ENCODE measurements around the gene FCN3.

The FCN3 gene

GRCh38 chr1:27341525-27342252 is 32.9 kb downstream of the FCN3 start, which contains the start of gene SYTL1:
Gene SYTL1 (plus strand): TSS chr1:27342022. CDS start chr1:27345335, 3,313 bp downstream.
- DNase-seq (ENCODE audit: low read depth), result peak; percentile 42

GRCh38 chr1:27339213-27339612 is 35.4 kb downstream of the FCN3 start:
- no peak for DNase-seq (ENCODE audit: low read depth)

GRCh38 chr1:27338751-27339150 is 35.9 kb downstream of the FCN3 start:
- DNase-seq (ENCODE audit: low read depth), result no peak

GRCh38 chr1:27336756-27337155 is 37.9 kb downstream of the FCN3 start:
- DNase-seq (ENCODE audit: low read depth), result no peak

- DNase-seq (ENCODE audit: low read depth), result no peak
Observed at GRCh38 chr1:27335506-27336422, 38.9 kb downstream of the FCN3 start.

- no peak for DNase-seq (ENCODE audit: low read depth)
Observed at GRCh38 chr1:27333717-27334279, 40.8 kb downstream of the FCN3 start.

- peak; percentile 16 for DNase-seq (ENCODE audit: low read depth)
Observed at GRCh38 chr1:27332536-27333281, 41.9 kb downstream of the FCN3 start.

GRCh38 chr1:27331922-27332321 is 42.7 kb downstream of the FCN3 start:
- no peak for DNase-seq (ENCODE audit: low read depth)

GRCh38 chr1:27331426-27331825 is 43.2 kb downstream of the FCN3 start:
- no peak for DNase-seq (ENCODE audit: low read depth)

GRCh38 chr1:27330786-27331185 is 43.8 kb downstream of the FCN3 start:
- no peak for DNase-seq (ENCODE audit: low read depth)

- no peak for DNase-seq (ENCODE audit: low read depth)
Observed at GRCh38 chr1:27327964-27328363, 46.7 kb downstream of the FCN3 start.

- no peak for DNase-seq (ENCODE audit: low read depth)
Observed at GRCh38 chr1:27325286-27325685, 49.3 kb downstream of the FCN3 start.

GRCh38 chr1:27322569-27323240 is 51.9 kb downstream of the FCN3 start:
- no peak for DNase-seq (ENCODE audit: low read depth)

- peak; percentile 97 for DNase-seq (ENCODE audit: low read depth)
Observed at GRCh38 chr1:27321813-27322568, 52.6 kb downstream of the FCN3 start, which contains the start of gene TMEM222. Gene TMEM222 (plus strand): TSS chr1:27322163. CDS start chr1:27322198, 35 bp downstream.

All from T-helper 22 cell (primary cell).